NCI-H187 treated with DMSO at 0.1 percent for 48 hours (cell line): ENCODE measurements around the gene SPACA7.

Source experiments
- DNase-seq: peaks from one replicate; lab custom pipeline; 2025; lab: John Stamatoyannopoulos, UW

Gene SPACA7, protein sequence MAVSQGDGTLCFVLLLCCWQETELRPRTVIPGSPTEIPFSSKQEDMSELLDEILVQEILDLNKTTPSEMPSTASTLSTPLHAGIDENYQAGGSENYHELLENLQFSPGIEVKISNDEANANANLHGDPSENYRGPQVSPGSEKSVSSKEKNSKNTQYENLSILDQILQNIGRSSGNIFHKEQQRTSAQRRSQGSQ

DNA sequence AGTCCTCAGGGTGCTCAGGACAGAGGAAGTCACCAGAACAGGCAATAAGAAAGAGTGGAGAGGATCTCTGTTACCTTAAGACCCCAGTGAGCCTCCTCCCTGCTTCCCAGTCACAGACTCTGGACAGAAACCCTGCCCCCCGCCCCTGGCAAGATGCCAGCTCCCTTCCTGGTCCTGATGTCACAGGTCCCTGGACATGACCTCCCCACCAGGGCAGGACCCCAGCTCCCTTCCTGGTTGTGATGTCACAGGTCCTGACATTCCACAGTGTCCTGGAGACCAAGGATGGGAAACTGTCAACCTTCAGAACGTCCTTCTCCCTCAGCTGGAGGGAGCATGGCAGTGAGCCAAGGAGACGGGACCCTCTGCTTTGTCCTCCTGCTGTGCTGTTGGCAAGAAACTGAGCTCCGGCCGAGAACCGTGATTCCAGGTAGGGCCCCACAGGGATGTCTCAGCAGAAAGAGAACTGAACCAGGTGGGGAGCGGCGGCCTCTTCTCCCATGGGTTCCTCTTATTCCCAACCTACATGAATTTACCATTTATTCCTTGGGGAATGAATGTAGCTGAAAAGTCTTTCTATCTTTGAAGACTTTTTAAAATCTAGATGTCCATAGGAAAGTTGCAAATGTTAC lies at the start of gene SPACA7:
Gene SPACA7, plus strand, starts transcription at position 306 of the 632 bp plus-strand sequence. Its CDS starts 31 bp downstream, at position 337.
- no peak for DNase-seq

DNA sequence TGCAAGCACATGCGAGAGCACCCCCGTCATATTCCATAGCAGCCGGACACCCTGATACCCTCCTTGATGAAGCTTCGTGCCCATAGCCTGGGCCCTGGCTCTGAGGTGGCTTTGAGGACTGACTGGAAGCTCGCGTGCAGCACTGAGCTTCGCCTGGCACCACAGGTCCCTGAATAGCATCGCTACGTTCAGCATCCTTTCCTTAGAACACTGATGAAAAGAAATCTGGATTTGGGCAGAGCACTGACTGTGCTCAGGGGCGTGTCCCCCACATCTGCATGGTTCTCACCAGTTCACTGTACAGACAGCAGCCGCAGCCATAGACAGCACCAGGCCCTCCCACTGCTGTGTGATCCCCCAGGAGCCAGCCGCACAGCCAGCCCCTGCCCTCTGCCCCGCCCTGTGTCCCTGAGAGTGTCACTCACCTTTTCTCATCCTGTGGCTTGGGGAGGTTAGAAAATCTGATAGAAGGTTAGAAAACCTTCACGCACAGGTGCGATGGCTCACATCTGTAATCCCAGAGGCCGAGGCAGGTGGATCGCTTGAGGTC lies 49.3 kb upstream of the SPACA7 start:
- no peak for DNase-seq

DNA sequence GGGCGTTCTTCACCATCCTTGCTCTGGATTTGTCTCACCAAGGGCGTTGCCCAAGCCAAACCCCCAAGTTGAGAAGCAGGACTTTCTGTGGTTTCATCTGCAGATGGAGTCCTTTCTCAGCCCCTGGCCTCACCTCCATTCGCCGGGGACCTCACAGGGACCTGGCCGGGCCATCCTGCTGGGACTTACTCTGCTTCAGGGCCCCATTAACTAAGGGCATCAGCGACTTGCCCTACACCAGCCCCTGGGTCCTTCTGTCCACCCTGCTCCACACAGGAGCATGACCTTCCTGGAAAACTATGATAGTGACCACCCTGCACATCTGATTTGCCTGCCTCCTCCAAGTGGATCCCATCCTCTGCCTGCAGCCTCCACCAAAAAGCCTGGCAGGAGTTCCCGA lies 47.2 kb upstream of the SPACA7 start:
- DNase-seq: no peak

DNA sequence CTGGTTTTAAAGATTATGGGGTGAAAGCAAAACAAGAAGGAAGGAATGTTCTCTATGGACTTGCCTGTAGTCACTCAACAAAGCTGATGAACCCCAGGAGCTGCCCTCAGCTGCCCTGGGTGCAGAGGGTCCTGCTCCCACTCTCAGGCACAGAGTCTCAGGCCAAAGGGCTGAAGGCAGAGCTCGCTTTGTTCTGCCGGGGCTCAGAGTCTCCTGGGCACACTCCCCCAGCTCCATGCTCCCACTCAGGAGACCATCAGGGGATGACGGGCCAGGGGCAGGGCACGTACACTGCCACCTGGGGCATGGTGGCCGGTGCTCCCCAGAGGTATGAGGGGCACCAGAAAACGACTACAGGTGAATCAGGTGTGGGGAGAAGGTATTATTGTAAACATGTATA lies 46.8 kb upstream of the SPACA7 start:
- no peak for DNase-seq

DNA sequence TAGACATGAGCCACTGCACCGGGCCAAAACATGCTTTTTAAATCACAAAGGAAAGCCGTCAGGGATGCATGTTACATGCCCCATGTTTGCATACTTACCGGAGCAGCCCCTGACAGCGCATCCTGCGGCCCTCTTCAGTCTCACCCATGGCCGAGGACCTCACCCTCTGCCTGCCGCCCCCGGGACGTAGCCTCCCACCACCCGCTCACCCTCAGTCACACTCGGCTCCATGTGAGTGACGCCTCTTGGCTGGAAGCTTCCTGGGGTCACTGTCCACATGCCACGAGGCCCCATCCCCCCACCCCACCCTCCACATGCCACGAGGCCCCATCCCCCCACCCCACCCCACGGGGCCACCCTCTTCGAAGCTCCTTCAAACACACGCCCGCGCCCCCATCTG lies 46.1 kb upstream of the SPACA7 start:
- no peak for DNase-seq

DNA sequence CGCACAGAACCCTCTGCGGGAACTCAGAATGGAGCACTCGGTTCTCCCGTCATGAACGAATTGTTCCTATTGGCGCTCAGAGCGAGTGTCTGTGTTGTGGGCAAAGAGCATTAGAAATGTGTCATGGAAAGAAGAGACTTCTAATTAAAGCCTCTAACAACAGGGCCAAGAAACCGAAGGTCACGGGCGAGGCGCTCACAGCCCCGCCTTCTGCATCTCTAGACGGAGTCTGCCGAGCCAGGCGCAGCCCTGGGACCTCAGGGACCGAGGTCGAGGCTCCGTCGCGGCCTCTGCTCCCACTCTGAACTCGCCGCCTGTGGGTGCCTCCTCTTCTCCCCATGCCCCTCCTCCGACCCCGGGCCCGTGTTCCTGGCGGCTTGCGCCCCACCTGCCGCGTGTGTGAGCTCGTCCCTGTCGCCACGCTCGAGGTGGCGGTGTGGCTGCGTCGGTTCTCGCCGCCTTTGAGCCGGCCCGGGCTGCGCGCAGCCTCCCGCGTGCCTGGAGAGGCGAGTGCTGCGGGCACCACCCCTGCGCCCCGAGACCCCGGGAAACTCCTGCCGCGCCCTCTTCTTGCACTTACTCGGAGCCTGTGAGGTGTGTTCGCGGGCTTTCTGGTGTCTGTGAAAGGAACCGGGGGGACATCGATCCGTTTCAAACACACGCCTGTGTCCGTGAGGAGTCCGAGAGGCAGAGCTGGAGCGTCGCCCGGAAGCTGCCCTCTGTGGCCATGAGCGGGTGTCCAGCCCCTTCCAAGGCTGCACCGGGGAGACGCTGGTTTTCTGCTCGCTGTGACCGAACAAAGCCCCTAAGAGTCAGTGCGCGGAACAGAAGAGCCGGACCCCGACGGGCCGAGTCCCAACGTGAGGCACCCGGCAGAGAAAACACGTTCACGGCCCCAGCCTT lies 45.4 kb upstream of the SPACA7 start:
- no peak for DNase-seq

DNA sequence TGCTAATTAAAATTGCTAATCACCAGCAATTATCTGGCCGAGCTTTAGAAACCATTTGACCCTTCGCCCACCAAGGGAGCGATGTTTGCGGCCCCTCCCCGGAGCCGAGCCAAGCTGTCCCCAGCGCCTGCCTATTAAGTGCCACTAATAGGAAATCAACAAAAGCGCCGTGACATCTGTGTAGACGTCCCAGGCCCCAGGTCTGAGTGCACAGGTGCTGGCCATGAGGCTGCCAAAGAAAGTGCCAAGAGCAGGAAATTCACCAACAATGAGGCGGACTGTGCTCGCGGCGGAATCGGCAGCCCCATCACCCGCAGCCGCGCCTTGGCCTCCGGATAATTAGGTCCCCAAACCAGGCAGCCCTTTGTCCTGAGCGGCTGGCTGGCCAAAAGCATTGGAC lies 44.5 kb upstream of the SPACA7 start:
- DNase-seq: no peak

DNA sequence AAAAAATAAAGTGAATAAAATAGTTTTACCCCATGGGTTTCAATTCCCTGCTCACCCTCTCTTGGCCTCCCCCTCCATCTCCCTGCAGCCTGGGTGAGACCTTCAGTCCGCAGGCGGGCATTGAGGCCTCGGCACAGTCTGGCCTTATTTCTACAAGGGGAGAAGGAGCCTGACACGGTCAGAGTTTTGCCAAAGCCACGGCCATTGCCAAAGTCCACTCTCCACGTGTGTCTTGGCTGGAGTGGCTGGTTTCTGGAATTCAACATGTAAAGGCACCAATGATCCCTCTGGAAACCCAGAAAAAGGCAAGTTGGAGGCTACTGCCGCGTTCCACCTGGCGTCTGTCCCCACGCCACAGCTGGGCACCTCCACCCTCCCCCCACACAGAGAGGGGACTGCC lies 43.4 kb upstream of the SPACA7 start:
- DNase-seq: no peak

DNA sequence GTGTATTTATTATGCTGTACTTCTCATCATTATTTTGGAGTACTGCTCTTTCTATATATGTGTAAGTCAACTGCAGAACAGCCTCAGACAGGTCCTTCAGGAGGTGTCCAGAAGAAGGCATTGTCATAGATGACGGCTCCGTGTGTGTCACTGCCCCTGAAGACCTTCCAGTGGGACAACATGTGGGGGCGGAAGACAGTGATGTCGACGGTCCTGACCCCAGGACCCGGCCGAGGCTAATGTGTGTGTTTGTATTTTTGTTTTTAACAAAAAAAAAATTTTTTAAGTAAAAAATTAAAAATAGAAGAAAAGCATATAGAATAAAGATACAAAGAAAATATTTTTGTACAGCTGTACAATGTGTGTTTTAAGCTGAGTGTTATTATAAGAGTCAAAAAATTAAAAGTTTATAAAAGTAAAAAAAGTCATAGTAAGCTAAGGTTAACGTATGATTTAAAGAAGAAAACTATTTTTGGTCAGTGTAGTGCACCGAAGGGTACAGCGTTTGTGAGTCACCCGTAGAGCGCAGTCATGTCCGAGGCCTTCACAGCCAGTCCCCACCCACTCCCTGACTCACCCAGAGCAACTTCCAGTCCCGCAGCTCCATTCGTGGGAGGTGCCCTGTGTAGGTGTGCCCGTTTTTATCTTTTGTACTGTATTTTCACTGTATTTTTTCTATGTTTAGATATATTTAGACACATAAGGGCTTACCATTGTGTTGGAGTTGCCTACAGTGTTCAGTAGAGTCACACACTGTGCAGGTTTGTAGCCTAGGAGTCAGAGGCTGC lies 42.2 kb upstream of the SPACA7 start:
- no peak for DNase-seq

DNA sequence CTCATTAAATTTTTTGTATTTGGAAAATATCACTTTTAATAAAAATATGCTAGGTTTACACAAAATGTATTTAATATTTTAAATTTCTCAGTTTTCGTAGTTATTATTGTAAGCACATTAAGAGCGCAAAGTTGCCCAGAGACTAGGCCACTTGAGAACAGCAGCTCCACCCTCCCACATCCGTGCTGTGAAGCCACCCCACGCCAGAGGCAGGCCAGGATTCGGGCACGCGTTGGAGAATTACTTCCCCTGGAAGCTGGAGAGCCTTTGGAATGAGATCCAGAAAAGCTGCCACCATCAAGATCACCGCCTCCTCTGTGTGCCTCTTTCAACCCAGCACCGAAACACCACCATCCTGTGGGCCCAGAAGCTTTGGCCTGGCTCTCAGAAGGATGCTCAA lies 41.0 kb upstream of the SPACA7 start:
- no peak for DNase-seq

DNA sequence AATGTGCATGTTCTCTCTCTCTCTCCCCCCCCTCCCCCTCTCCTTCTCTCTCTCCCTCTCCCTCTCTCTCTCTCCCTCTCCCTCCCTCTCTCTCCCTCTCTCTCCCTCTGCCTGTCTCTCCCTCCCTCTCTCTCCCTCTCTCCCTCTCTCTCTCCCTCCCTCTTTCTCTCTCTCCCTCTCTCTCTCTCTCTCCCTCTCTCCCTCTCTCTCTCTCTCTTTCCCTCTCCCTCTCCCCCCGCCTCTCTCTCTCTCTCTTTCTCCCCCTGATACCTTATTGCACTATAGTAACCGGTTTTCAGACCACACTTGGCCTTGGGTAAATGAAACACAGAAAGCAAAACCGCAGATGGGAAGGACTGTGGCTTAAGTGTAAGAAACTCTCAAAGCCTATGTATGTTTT lies 34.7 kb upstream of the SPACA7 start:
- DNase-seq: no peak

DNA sequence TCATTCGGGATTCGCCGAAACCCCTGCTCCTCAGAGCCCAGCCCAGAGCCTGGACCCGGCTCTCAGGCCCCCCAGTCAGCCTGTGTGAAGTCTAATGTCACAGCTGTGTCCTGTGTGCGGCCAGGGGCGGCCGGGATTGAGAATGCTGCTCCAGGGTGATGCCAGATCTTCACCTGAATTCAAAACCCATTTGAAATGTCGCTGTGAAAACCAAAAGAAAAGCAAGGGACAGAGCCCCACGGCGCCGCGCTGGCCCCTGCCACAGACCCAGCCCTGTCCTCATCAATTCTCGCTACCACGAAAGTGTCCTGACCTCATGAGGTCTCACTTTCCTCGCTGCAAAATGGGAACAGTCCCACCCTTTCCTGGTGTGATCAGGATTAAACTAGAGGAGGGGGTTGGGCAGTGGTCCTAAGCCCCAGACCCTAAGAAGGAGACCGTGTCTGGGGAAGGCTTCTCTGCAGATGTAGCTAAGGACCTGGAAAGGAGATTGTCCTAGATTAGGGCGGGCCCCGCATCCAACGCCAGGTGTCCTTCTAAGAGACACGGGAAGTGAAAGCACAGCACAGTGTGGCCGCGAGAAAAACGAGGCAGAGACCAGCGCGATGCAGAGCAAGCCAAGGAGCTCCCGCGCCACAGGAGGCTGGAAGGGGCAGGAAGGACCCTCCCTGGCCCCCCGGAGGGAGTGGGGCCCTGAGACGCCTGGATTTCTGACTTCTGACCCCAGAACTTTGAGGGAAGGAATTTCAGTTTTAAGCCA lies 34.0 kb upstream of the SPACA7 start:
- no peak for DNase-seq

DNA sequence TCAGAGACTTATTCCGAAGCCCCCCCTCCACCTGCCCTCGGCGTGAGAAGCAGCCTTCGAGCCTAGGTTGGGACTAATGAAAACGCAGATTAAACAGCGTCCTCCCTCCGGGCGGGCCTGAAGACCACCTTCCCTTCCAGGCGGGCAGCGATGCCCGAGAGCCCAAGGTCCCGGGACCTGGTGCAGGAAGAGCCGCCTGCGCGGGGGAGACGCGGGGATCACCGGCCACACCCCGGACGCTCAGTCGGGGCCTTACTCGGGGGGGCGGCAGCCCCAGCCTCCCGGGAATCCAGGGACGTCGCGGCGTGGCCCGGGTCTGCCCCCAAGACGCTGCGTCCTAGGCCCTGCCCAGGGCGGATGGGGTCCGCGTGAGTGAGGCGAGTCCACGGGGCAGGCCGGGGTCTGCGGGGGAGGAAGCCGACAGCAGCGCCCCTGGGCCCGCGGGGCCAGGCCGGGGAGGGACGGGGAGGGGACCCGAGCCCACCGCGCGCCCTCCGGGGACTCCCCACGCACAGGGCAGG lies 33.3 kb upstream of the SPACA7 start:
- DNase-seq: no peak

DNA sequence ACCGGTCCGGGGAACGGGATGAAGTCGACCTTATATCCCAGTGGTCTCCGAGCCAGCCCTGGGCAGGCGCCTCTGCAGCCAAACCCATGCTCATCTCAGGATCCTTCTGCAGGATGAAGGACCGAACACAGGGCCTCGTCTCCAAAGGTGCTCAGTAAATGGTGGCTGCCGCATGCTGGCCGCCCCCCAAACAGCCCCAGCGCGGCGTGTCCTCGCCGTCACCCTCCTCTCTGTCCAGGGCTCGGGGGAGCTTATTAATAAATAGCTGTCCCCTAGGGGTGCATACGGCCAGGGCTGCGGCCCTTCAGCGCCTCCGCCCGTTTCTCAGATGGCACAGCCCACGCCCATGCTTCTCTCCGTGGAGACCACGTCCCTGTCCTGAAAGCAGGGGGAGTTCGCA lies 32.6 kb upstream of the SPACA7 start:
- no peak for DNase-seq

DNA sequence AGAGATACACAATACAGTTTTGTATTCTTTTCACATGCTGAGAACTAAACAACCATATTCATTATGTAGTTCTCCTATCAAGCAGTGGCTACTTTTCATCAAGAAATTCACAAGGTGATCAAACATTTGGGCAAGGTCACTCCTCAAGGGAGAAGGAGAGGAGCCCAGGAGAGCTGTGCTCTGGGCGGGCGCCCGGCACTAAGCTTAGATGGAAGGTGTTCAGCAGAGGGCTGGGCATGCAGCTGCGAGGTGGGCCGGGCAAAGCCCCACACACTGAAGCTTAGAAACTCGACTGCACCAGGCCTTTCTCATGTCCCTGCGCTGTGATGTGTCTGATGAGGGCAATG lies 30.4 kb upstream of the SPACA7 start:
- no peak for DNase-seq

DNA sequence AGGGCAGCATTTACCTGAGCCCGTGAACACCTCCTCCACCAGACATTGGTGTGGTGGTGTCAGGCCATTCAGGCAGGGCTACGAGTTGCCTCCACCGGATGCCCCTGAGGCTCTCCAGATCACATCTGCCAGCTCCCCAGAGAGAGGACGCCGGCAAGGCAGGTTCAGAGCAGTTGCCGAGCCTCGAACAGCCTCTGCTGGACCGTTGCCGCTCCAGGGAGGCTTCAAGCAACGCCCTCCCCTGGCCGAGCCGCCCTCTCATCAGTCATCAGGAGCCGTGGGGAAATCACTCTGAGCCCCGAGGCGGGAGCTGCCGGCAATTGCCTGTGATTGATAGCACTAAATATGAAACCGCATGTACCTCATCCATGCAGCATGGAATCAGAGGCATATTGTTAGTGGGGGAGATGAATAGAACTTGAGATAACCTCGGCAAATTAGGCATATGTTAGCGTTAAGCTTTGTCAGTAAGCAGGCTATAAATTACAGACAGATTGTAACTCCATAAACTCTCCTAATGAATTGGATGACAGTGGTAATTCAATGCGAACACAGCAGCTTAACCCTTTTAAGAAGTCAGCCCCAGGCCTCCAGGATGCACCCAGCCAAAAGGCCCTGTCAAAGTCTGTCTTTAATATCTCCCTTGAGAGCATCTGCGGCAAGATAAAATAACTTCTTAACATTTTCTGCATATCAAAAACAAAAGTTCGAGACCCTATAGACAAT lies 29.8 kb upstream of the SPACA7 start:
- DNase-seq: peak; percentile 86

DNA sequence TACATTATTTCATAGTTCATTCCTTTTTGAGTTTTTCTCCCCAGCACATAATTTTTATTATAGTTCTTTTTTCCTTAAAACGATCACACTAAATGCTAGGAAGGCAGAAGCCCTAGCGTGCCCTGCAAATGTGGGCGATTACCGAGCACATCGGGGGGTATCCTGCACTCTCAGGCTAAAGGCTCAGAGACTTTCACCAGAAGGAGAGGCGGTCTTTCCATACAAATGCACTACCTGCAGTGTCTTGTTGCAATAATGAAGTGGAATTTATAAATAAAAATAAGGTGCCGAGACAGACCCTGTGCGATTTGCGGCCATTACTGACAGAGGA lies 29.3 kb upstream of the SPACA7 start:
- no peak for DNase-seq

DNA sequence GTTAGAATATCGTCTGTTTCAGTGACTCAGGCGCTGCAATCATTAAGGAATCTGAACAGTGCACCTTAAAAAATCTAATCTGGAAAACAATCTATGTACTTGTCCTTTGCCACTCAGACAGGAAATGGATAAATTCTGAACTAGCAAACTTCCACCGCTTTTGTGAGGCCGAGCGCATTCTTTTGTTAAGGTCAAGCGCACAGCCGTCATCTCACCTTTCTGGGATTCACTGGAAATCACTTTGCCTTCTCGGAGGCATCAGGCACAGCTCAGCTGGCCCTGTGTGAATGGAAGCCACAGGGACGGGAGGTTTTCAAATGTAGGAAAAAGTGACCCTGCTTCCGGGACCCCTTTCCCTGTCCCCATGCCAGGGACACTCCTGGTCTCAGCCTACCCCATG lies 28.2 kb upstream of the SPACA7 start:
- no peak for DNase-seq

DNA sequence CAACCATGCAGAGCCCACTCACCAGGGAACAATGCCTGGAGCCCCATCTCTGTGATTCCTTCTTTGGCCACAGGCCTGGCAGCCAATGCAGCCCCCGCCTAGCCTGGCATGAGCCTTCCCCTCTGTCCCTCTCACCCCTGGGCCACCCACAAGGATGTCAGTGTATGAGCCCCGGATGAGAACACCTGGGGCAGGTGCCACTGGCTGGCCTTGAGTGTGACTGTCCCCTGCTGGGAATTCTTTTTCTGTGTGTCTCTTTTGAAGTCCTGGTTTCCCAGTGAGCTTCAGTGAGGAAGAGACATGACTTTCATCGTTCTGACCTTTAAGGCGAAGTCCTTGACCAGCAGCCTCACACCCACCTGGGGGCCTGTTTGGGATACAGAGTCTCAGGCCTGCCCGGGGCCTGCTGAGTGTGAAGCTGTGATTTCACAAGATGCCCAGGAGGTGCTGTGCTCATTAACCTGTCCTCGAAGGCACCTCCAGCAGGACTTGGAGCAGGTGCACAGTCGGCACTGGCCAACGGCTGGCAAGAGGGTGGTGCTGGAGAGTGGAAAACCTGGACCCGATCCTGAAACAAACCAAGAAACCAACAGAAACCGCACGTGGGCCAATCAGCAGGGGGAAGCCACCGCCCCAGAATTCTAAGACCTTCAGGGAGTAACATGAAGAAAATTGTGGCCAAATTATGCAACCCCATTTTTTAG lies 27.4 kb upstream of the SPACA7 start:
- DNase-seq: no peak

DNA sequence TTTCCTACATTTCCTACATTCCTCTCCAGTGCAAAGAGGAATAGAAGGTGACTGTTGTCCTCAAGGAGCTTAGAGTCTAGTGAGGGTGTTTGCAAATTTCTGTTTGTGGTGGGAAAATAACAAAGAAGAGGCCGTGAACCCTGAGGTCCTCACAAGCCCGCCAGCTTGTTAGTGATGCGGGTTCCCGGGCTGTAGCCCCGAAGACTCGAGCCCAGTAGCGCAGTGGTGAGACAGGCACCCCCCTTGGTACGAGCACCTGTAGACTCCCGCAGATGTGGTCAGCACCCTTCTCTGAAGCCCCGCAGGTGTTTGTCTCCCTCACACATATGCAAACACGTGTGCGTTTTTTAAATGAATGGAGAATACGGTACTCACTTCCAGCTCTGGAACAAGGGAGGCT lies 26.5 kb upstream of the SPACA7 start:
- no peak for DNase-seq
